Measurements from ENCODE around the gene VPS18. TPM values are rescaled to one million over a fixed set of nuclear protein-coding genes. Genes with fewer than 3 reads are reported as not detected.
A peak's percentile ranks its signal among the peaks of the same experiment; 100 is the strongest.

The VPS18 gene
- total and polyA plus RNA-seq, 2 donors (not counting 3 experiments of a cell fraction or from before 2014, with no cell fraction given) = 29.3 to 32.8 TPM

DNA sequence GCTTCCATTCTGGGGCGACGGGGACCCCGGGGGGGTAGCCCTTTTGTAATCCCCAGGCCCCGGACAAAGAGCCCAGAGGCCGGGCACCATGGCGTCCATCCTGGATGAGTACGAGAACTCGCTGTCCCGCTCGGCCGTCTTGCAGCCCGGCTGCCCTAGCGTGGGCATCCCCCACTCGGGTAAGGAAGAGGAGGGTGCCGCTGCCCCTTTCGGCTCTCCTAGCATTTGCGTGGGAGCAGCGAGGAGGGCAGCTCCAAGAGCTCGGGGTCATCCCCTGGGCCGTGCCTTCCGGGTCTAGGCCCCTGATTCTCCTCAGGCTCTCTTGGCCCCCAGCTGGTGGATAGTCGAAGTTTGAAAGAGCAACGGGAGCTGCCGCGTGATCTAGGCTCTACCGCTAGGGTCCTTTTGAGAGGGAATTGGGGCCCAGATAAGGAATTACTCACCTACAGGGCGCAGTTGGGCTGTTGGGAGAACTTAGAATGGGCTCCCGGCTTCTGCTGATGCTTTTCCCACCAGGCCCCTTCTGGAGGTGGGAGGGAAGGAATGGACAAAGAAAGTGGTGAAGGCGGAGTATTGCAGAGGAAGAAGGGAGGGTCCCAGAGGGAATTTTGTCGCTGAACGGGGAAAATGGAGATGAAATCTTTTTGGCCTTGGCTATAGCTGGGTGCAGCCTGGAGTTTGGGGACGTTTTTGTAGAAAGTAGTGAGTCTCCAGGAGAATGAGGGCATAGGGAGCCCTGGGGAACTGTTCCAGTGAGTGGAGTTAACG, 615 bp downstream of the VPS18 start:
- peak overlapping the region; percentile 86 for H3K27ac ChIP-seq (ENCODE audit: insufficient read depth, low read depth, low read length)
- TF ChIP-seq MAX (IDR thresholded peaks at IDR 0.05; ENCODE audit: insufficient read depth, insufficient read length) (no peak), POLR2AphosphoS5 (IDR thresholded peaks at IDR 0.05; ENCODE audit: insufficient read depth, low read depth, low read length) (no peak), EZH2 (IDR thresholded peaks at IDR 0.05; ENCODE audit: borderline replicate concordance, low read depth, low read length, severe bottlenecking) (no peak), FOS (IDR thresholded peaks at IDR 0.05; ENCODE audit: borderline replicate concordance, insufficient read depth, low read length) (no peak), GATA2 (IDR thresholded peaks at IDR 0.05; ENCODE audit: insufficient read depth, insufficient read length, low read depth, low read length) (no peak), POLR2A (IDR thresholded peaks at IDR 0.05; ENCODE audit: low read depth, low read length) (peak; percentile 25), MYC (IDR thresholded peaks at IDR 0.05; ENCODE audit: low read depth, low read length) (no peak), JUN (IDR thresholded peaks at IDR 0.05; ENCODE audit: borderline replicate concordance, insufficient read depth, insufficient read length, low read depth) (no peak)
- TF ChIP-seq, protein P1, sequence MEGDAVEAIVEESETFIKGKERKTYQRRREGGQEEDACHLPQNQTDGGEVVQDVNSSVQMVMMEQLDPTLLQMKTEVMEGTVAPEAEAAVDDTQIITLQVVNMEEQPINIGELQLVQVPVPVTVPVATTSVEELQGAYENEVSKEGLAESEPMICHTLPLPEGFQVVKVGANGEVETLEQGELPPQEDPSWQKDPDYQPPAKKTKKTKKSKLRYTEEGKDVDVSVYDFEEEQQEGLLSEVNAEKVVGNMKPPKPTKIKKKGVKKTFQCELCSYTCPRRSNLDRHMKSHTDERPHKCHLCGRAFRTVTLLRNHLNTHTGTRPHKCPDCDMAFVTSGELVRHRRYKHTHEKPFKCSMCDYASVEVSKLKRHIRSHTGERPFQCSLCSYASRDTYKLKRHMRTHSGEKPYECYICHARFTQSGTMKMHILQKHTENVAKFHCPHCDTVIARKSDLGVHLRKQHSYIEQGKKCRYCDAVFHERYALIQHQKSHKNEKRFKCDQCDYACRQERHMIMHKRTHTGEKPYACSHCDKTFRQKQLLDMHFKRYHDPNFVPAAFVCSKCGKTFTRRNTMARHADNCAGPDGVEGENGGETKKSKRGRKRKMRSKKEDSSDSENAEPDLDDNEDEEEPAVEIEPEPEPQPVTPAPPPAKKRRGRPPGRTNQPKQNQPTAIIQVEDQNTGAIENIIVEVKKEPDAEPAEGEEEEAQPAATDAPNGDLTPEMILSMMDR (IDR thresholded peaks at IDR 0.05; ENCODE audit: extremely low read depth in 1 of 2, insufficient read depth in 1 of 2, low read depth in 1 of 2, low read length in 2 of 2) = peak; percentile 64 to 74
- POLR2A ChIA-PET = interaction anchor here (0.6 to 1.4 kb wide), 4 partner anchors 36 to 383 kb away, joined by 3 to 9 read pairs (median 4); partner anchors contain the start of gene CHAC1
- H3K4me1 ChIP-seq (ENCODE audit: control insufficient read depth, extremely low read depth, insufficient read depth, low read length) = peaks cover 14% of the 10 kb centered on the region
- H3K79me2 ChIP-seq (ENCODE audit: control insufficient read depth, insufficient read depth, low read length) = peaks cover 18% of the 10 kb centered on the region
- no peaks in the 10 kb centered on the region for H3K9me1 ChIP-seq (replicated peaks; ENCODE audit: control insufficient read depth, extremely low read depth, insufficient read depth, low read length)
- BruUV-seq (replicated peaks) = TSS peak; percentile 84
- H3K4me3 ChIP-seq (replicated peaks in 1 of 3; ENCODE audit: insufficient read depth in 1 of 3, low read depth in 1 of 3, low read length in 3 of 3) = peak overlapping the region; percentile 86 to 91 (median 88)
- intact Hi-C loops (cut with micrococcal nuclease) = loop anchor here (1.0 to 10.0 kb wide), 10 partner anchors 38 to 376 kb away; partner anchors contain the start of genes CCDC32, KNL1, RMDN3 and RPUSD2
- peaks cover 3 to 13% of the 10 kb centered on the region in 2 experiments for H3K36me3 ChIP-seq (ENCODE audit: control insufficient read depth in 2 of 2, extremely low read depth in 1 of 2, insufficient read depth in 2 of 2, low read length in 2 of 2)
- no peaks in the 10 kb centered on the region for H3K9me3 ChIP-seq (replicated peaks; ENCODE audit: control insufficient read depth, insufficient read depth, low read length)
- H3K4me2 ChIP-seq (ENCODE audit: insufficient read depth, low read length) = peak overlapping the region; percentile 69
- H2AFZ ChIP-seq (ENCODE audit: low read depth, low read length) = peak overlapping the region; percentile 70
- no peaks in the 10 kb centered on the region for H4K20me1 ChIP-seq (replicated peaks; ENCODE audit: control insufficient read depth, extremely low read depth, insufficient read depth, low read length)
- no peaks in the 10 kb centered on the region for H3K27me3 ChIP-seq (ENCODE audit: control insufficient read depth in 2 of 2, insufficient read depth in 2 of 2, low read length in 2 of 2)
- dilution Hi-C loops (cut with MboI; ENCODE audit: extremely low pct_ligation_motif_present, low sequenced_read_pairs) = no loop called here
- H3K9ac ChIP-seq (replicated peaks; ENCODE audit: extremely low read depth, insufficient read depth, low read length) = peak overlapping the region; percentile 91
- DNase-seq (ENCODE audit: low read depth, low spot score) (peak; percentile 73), FAIRE-seq (peak; percentile 47)
- CTCF ChIA-PET = interaction anchor here (0.6 to 3.7 kb wide), 53 partner anchors 9 to 452 kb away, joined by 3 to 251 read pairs (median 5); partner anchors contain the start of genes C15orf62, CHAC1, DNAJC17 and KNL1

All from endothelial cell of umbilical vein (primary cell).